Thyroid gland (tissue), 4 donors: Measurements from ENCODE around the gene TSEN34. TPM values are rescaled to one million over a fixed set of nuclear protein-coding genes. Genes with fewer than 3 reads are reported as not detected.

ENCODE experiments used
- DNase-seq, 2 donors: peaks; one replicate each; pipeline ENCODE4 v3.0.0-alpha.2; 2019
- H3K27ac ChIP-seq, 3 donors: fragments of 200-600 bp; sonication (generic); 1 replicate in 2 of 3; 2 replicates in 1 of 3; pipeline ENCODE4 v1.5.1; 2016 to 2019; ENCODE audit warnings: mild to moderate bottlenecking in 1 of 3, moderate library complexity in 1 of 3
- H3K27me3 ChIP-seq: fragments of 200-600 bp; sonication (generic); one replicate; pipeline ENCODE4 v1.5.1; 2019
- H3K36me3 ChIP-seq, 2 donors: fragments of 200-600 bp; sonication (generic); one replicate each; pipeline ENCODE4 v1.5.1; 2016 to 2019
- H3K4me1 ChIP-seq, 2 donors: fragments of 200-600 bp; sonication (generic); one replicate each; pipeline ENCODE4 v1.5.1; 2017 to 2019
- H3K4me3 ChIP-seq, 3 donors: fragments of 200-600 bp; sonication (generic); replicated peaks in 1 of 3; 1 replicate in 2 of 3; 2 replicates in 1 of 3; pipeline ENCODE4 v1.5.1; 2016; ENCODE audit warnings: mild to moderate bottlenecking in 1 of 3
- H3K9me3 ChIP-seq: fragments of 200-600 bp; sonication (generic); one replicate; pipeline ENCODE4 v1.5.1; 2017
- CTCF ChIP-seq, 6 experiments: fragments of 200-600 bp in 3 of 6; fragments of 450-650 bp in 3 of 6; sonication (generic) in 3 of 6; IDR thresholded peaks; one replicate each; pipeline ENCODE4 v1.5.1; 2016 to 2019; ENCODE audit warnings: antibody characterized with exemption in 6 of 6, mild to moderate bottlenecking in 2 of 6, inconsistent platforms in 1 of 6, moderate library complexity in 1 of 6
- POLR2A ChIP-seq, 2 donors: fragments of 450-650 bp; IDR thresholded peaks; one replicate each; pipeline ENCODE4 v1.6.1; 2017; ENCODE audit warnings: antibody characterized with exemption in 2 of 2, mild to moderate bottlenecking in 2 of 2, moderate library complexity in 1 of 2
- WGBS, 2 donors: methylation state at CpG; one replicate each; pipeline ENCODE4 v1.1.5; 2017; 5-methylcytosine and 5-hydroxymethylcytosine counted together
- intact Hi-C: fragments of 100-400 bp; cut with DNase I; formaldehyde crosslinking; loops from one replicate; pipeline ENCODE4 v1.15.1; 2023
- total RNA-seq, 4 donors: library from RNA; depleted of rRNA; stranded (reverse); fragments of >200 nt; gene quantifications; one replicate each; pipeline ENCODE4 v1.2.3, GENCODE V29; 2016

Gene TSEN34
- total RNA-seq, 4 donors from 2014 or later = 58.1 to 102 (median 82.0) TPM

- intact Hi-C loops = no loop called here
- peaks cover 9 to 14% of the 10 kb centered on the region in 2 donors for H3K4me1 ChIP-seq
- H3K36me3 ChIP-seq = peaks cover 0 to 9% of the 10 kb centered on the region in 2 donors
- no peak overlapping the region for H3K4me3 ChIP-seq
- 97 to 99% methylated on average over 7 of the region's 7 CpGs for WGBS, 2 donors
- TF ChIP-seq CTCF (IDR thresholded peaks at IDR 0.05) = no peak
- no peak for TF ChIP-seq POLR2A (IDR thresholded peaks at IDR 0.05)
- no peaks in the 10 kb centered on the region for H3K27me3 ChIP-seq
- H3K27ac ChIP-seq = no peak overlapping the region
- no peaks in the 10 kb centered on the region for H3K9me3 ChIP-seq
- DNase-seq = no peak
These were observed 5.4 kb downstream of the TSEN34 start for GRCh38 chr19:54196536-54196935.

DNA sequence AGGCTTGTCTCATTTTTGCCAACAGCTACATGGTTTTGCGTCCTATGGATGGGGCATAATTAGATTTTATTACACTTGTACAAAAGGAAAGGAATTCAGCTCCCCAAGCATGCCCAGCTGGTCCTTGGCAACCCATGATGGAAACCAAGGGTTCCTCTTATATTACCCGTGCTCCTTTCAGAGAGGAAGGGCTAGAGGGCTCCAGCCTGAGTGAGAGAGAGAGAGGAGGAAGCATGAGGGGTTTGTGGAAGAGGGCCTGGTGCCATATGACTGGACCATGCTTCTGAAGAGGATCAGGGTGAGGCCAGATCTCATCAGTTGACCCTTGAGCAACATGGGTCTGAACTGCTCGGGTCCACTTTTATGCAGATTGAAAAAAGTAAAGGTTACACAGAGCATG lies 6.0 kb downstream of the TSEN34 start:
- no peak overlapping the region for H3K27ac ChIP-seq
- intact Hi-C loops = no loop called here
- H3K36me3 ChIP-seq = peaks cover 1 to 13% of the 10 kb centered on the region in 2 donors
- TF ChIP-seq POLR2A (IDR thresholded peaks at IDR 0.05) (no peak), CTCF (IDR thresholded peaks at IDR 0.05) (no peak)
- no peaks in the 10 kb centered on the region for H3K9me3 ChIP-seq
- peaks cover 9 to 14% of the 10 kb centered on the region in 2 donors for H3K4me1 ChIP-seq
- DNase-seq = no peak
- no peaks in the 10 kb centered on the region for H3K27me3 ChIP-seq
- H3K4me3 ChIP-seq = no peak overlapping the region
- 92 to 94% methylated on average over 3 of the region's 3 CpGs for WGBS, 2 donors

- Histone ChIP-seq H3K4me1 (peaks cover 21 to 26% of the 10 kb centered on the region in 2 donors), H3K27me3 (no peaks in the 10 kb centered on the region), H3K9me3 (no peaks in the 10 kb centered on the region), H3K27ac (no peak overlapping the region), H3K4me3 (no peak overlapping the region), H3K36me3 (peaks cover 19 to 27% of the 10 kb centered on the region in 2 donors)
- intact Hi-C loops = no loop called here
- no peak for TF ChIP-seq POLR2A (IDR thresholded peaks at IDR 0.05)
- no peak for TF ChIP-seq CTCF (IDR thresholded peaks at IDR 0.05)
- no peak for DNase-seq
- WGBS, 2 donors = 92 to 95% methylated on average over 16 of the region's 16 CpGs
These were observed 8.3 kb downstream of the TSEN34 start for GRCh38 chr19:54199401-54199800.

- WGBS, 2 donors = 3 to 7% methylated on average over 24 to 28 of the region's 28 CpGs
- peaks cover 21 to 33% of the 10 kb centered on the region in 2 donors for H3K4me1 ChIP-seq
- peak overlapping the region; percentile 54 to 86 (median 78) for H3K4me3 ChIP-seq
- H3K27ac ChIP-seq = peak overlapping the region; percentile 91 to 98 (median 92)
- H3K36me3 ChIP-seq = peaks cover 33 to 46% of the 10 kb centered on the region in 2 donors
- intact Hi-C loops = no loop called here
- no peaks in the 10 kb centered on the region for H3K27me3 ChIP-seq
- no peaks in the 10 kb centered on the region for H3K9me3 ChIP-seq
- TF ChIP-seq POLR2A (IDR thresholded peaks at IDR 0.05) (no peak), CTCF (IDR thresholded peaks at IDR 0.05) (no peak)
- DNase-seq = no peak
These were observed 10.1 kb downstream of the TSEN34 start for GRCh38 chr19:54201172-54201701.

DNA sequence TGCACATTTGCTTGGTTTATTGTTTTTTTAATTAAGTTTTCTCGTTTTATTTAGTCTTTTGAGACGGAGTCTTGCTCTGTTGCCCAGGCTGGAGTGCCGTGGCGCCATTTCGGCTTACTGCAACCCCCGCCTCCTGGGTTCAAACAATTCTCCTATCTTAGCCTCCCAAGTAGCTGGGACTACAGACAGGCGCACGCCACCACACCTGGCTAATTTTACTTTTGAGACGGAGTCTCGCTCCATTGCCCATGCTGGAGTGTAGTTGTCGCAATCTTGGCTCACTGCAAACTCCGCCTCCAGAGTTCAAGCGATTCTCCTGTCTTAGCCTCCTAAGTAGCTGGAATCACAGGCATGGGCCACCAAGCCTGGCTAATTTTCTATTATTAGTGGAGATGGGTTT lies 10.9 kb downstream of the TSEN34 start:
- Histone ChIP-seq H3K36me3 (peaks cover 40 to 53% of the 10 kb centered on the region in 2 donors), H3K4me3 (peak overlapping the region in 1 of 3 donors; percentile 78), H3K9me3 (no peaks in the 10 kb centered on the region), H3K27me3 (no peaks in the 10 kb centered on the region), H3K27ac (peak overlapping the region in 2 of 3 donors; percentile 92 to 98), H3K4me1 (peaks cover 21 to 33% of the 10 kb centered on the region in 2 donors)
- intact Hi-C loops = no loop called here
- DNase-seq = peak in 1 of 2 donors; percentile 17
- TF ChIP-seq POLR2A (IDR thresholded peaks at IDR 0.05) = no peak
- TF ChIP-seq CTCF (IDR thresholded peaks at IDR 0.05) = no peak
- WGBS, 2 donors = 65 to 80% methylated on average over 13 of the region's 13 CpGs
